RWPE1 (cell line): ENCODE data around the gene WDR70.
"Not testable (repeated sequence)": the region's sequence is repeated elsewhere in the genome, so short reads cannot be mapped to it uniquely, and the experiment has no call there.

Experiments
- CTCF ChIA-PET: fragments of 350-600 bp; sonication (Branson Sonifier 250); formaldehyde crosslinking; extraction: SDS; loops from one replicate; lab custom pipeline; 2021; lab: Yijun Ruan, JAX
- POLR2A ChIA-PET: fragments of 400-600 bp; formaldehyde crosslinking; extraction: SDS; loops from one replicate; lab custom pipeline; 2020; ENCODE audit warnings: antibody characterized with exemption; ENCODE audit not compliant: low non-redundant PET; lab: Yijun Ruan, JAX
- DNase-seq: peaks from one replicate; pipeline ENCODE4 v3.0.0; 2012; ENCODE audit warnings: low spot score
- H3K27ac ChIP-seq: fragments of 450-650 bp; 2 replicates; pipeline ENCODE4 v1.5.1; 2017
- CTCF ChIP-seq: fragments of 450-650 bp; conservative IDR thresholded peaks from 2 replicates; pipeline ENCODE4 v1.5.1; 2017; ENCODE audit warnings: low read depth, mild to moderate bottlenecking

WDR70 gene

GRCh38 chr5:37787742-37788141 lies 408.6 kb downstream of the WDR70 start:
- no peak for DNase-seq
- ChIA-PET POLR2A (no interaction called here), CTCF (no interaction called here)
- no peak for TF ChIP-seq CTCF
- H3K27ac ChIP-seq, result no peak overlapping the region

GRCh38 chr5:37789991-37790390 lies 410.9 kb downstream of the WDR70 start:
- TF ChIP-seq CTCF, result no peak
- no peak overlapping the region for H3K27ac ChIP-seq
- DNase-seq, result no peak
- CTCF ChIA-PET, result no interaction called here
- POLR2A ChIA-PET, result no interaction called here

- no peak overlapping the region for H3K27ac ChIP-seq
- TF ChIP-seq CTCF, result no peak
- ChIA-PET CTCF (no interaction called here), POLR2A (no interaction called here)
- DNase-seq, result no peak
Observed at GRCh38 chr5:37791321-37791720, 412.2 kb downstream of the WDR70 start.

- CTCF ChIA-PET, result interaction anchor here (0.7 kb wide), 1 partner anchor 44 kb away, joined by 3 read pairs; no protein-coding TSS in a partner anchor
- no peak for DNase-seq
Observed at GRCh38 chr5:37792975-37793631, 414.0 kb downstream of the WDR70 start.

GRCh38 chr5:37795292-37795691 lies 416.2 kb downstream of the WDR70 start:
- H3K27ac ChIP-seq, CTCF ChIA-PET, POLR2A ChIA-PET, DNase-seq: not testable (repeated sequence)

More at GRCh38 chr5:37792975-37793631, 414.0 kb downstream of the WDR70 start:
- POLR2A ChIA-PET, result no interaction called here
- H3K27ac ChIP-seq, result no peak overlapping the region
- no peak for TF ChIP-seq CTCF

- DNase-seq, CTCF ChIA-PET: not testable (repeated sequence)
Observed at GRCh38 chr5:37796435-37796834, 417.3 kb downstream of the WDR70 start.

GRCh38 chr5:37799865-37800421 lies 420.8 kb downstream of the WDR70 start:
- ChIA-PET CTCF (no interaction called here), POLR2A (no interaction called here)
- no peak overlapping the region for H3K27ac ChIP-seq
- DNase-seq, result no peak
- no peak for TF ChIP-seq CTCF

More at GRCh38 chr5:37796435-37796834, 417.3 kb downstream of the WDR70 start:
- H3K27ac ChIP-seq, POLR2A ChIA-PET: not testable (repeated sequence)
